K562 (cell line): ENCODE data around the gene S100A3. TPM values are rescaled to one million over a fixed set of nuclear protein-coding genes. Genes with fewer than 3 reads are reported as not detected.
A peak's percentile ranks its signal among the peaks of the same experiment; 100 is the strongest.

Source experiments
- ATF1 ChIP-seq, 2 experiments: fragments of 450-650 bp in 1 of 2; IDR thresholded peaks; 2 replicates each; pipeline ENCODE4 v1.6.1; 2016; ENCODE audit warnings: missing compliant biosample characterization in 1 of 2, missing genetic modification characterization in 1 of 2
- BRD4 ChIP-seq: fragments of 200-600 bp; sonication (generic); IDR thresholded peaks from 2 replicates; pipeline ENCODE4 v1.6.1; 2017; ENCODE audit warnings: inconsistent platforms
- CC2D1A ChIP-seq: fragments of 450-650 bp; IDR thresholded peaks from 2 replicates; pipeline ENCODE4 v1.6.1; 2017; ENCODE audit warnings: mild to moderate bottlenecking
- CREB5 ChIP-seq: fragments of 250-450 bp; sonication (Bioruptor Pico); IDR thresholded peaks from 2 replicates; pipeline ENCODE4 v1.5.0; 2020; ENCODE audit warnings: mild to moderate bottlenecking
- CREBBP ChIP-seq: IDR thresholded peaks from one replicate; pipeline ENCODE4 v1.6.1; 2012; ENCODE audit warnings: low read depth, mild to moderate bottlenecking, control low read depth, inconsistent platforms, low read length
- CUX1 ChIP-seq: fragments of 200-800 bp; sonication (Bioruptor generic); IDR thresholded peaks from 2 replicates; pipeline ENCODE4 v1.6.1; 2016; ENCODE audit warnings: missing genetic modification characterization, missing compliant biosample characterization
- FOXA1 ChIP-seq: fragments of 450-650 bp; IDR thresholded peaks from 2 replicates; pipeline ENCODE4 v1.6.1; 2016; ENCODE audit warnings: mild to moderate bottlenecking, borderline replicate concordance
- HDAC8 ChIP-seq: fragments of 450-650 bp; IDR thresholded peaks from 2 replicates; pipeline ENCODE4 v1.6.1; 2016; ENCODE audit warnings: mild to moderate bottlenecking, missing genetic modification characterization, moderate library complexity, missing compliant biosample characterization
- HOXB6 ChIP-seq: fragments of 250-450 bp; sonication (Bioruptor Pico); IDR thresholded peaks from 2 replicates; pipeline ENCODE4 v1.5.1; 2022; ENCODE audit warnings: mild to moderate bottlenecking, borderline replicate concordance
- MLX ChIP-seq, 2 experiments: fragments of 450-650 bp in 1 of 2; sonication (generic) in 1 of 2; formaldehyde crosslinking; conservative IDR thresholded peaks; 2 replicates each; pipeline versions ENCODE4 v1.4.0 to v1.8.1; 2020 to 2022; ENCODE audit warnings: mild to moderate bottlenecking in 1 of 2, missing genetic modification reagents in 1 of 2
- MXD1 ChIP-seq: fragments of 250-450 bp; sonication (Bioruptor Pico); IDR thresholded peaks from 2 replicates; pipeline ENCODE4 v1.8.0; 2021; ENCODE audit warnings: borderline replicate concordance, mild to moderate bottlenecking, moderate library complexity; ENCODE audit not compliant: poor library complexity, severe bottlenecking
- MYNN ChIP-seq, 2 experiments: sonication (generic); formaldehyde crosslinking in 1 of 2; IDR thresholded peaks; 2 replicates each; pipeline versions ENCODE4 v1.5.0 to v1.6.1; 2016 to 2020; ENCODE audit warnings: antibody characterized with exemption in 1 of 2, missing genetic modification reagents in 1 of 2
- PRPF4 ChIP-seq: fragments of 200-400 bp; formaldehyde crosslinking; IDR thresholded peaks from one replicate; pipeline ENCODE4 v1.6.1; 2017; ENCODE audit warnings: low read length, low read depth, mild to moderate bottlenecking; ENCODE audit not compliant: insufficient read depth, poor library complexity, severe bottlenecking
- RBM22 ChIP-seq: fragments of 200-400 bp; formaldehyde crosslinking; IDR thresholded peaks from 2 replicates; pipeline ENCODE4 v1.6.1; 2018; ENCODE audit warnings: low read length, low read depth; ENCODE audit not compliant: poor library complexity, severe bottlenecking
- SMAD3 ChIP-seq: fragments of 450-650 bp; formaldehyde crosslinking; conservative IDR thresholded peaks from 2 replicates; pipeline ENCODE4 v1.4.0; 2020; ENCODE audit warnings: mild to moderate bottlenecking
- TEAD4 ChIP-seq, 2 experiments: sonication (generic) in 1 of 2; formaldehyde crosslinking in 1 of 2; IDR thresholded peaks; 2 replicates each; pipeline versions ENCODE4 v1.6.1 to v1.8.0; 2012 to 2022; ENCODE audit warnings: borderline replicate concordance in 1 of 2, inconsistent platforms in 1 of 2, low read length in 1 of 2, mild to moderate bottlenecking in 1 of 2, missing genetic modification reagents in 1 of 2
- THRB ChIP-seq: fragments of 450-650 bp; formaldehyde crosslinking; conservative IDR thresholded peaks from 2 replicates; pipeline ENCODE4 v1.4.0; 2022; ENCODE audit warnings: mild to moderate bottlenecking, missing genetic modification characterization
- ZNF384 ChIP-seq: IDR thresholded peaks from 2 replicates; pipeline ENCODE4 v1.6.1; 2012; ENCODE audit warnings: low read depth, low read length, improper control_type of control experiment
- ZNF696 ChIP-seq: fragments of 250-450 bp; sonication (Bioruptor Pico); conservative IDR thresholded peaks from 2 replicates; pipeline ENCODE4 v1.4.0; 2020; ENCODE audit warnings: mild to moderate bottlenecking, moderate library complexity
- polyA plus RNA-seq, 8 experiments: library from polyadenylated mRNA; depleted of rRNA in 4 of 8; stranded (reverse) in 5 of 8; unstranded in 3 of 8; fragments of >200 nt; fragmentation: Nextera tagmentation in 2 of 8; fragmentation: Illumina TruSeq in 1 of 8; extraction: Ambion mirVana in 2 of 8; extraction: Trizol in 1 of 8; gene quantifications; 2 replicates each; pipeline versions ENCODE4 v1.2.1 to v1.2.3, GENCODE V29; 2011 to 2014; ENCODE audit warnings: inconsistent platforms in 1 of 8, missing spikeins in 1 of 8
- total RNA-seq, 7 experiments: library from RNA; depleted of rRNA in 6 of 7; stranded (reverse); fragments of >200 nt in 6 of 7; fragmentation: Illumina TruSeq in 2 of 7; extraction: Trizol in 2 of 7; gene quantifications; 2 replicates each; pipeline versions ENCODE4 v1.2.1 to v1.2.3, GENCODE V29; 2011 to 2021; ENCODE audit warnings: low replicate concordance in 1 of 7

The S100A3 gene
- total and polyA plus RNA-seq, 9 of the 15 experiments (the other 6 are each of a cell fraction or from before 2014, with no cell fraction given): 0.08 to 1.7 (median 0.18) TPM; not detected in 4

- no peak for TF ChIP-seq CUX1
- no peak for TF ChIP-seq CREBBP
- no peak for TF ChIP-seq HDAC8 (tag)
- TF ChIP-seq MYNN (IDR thresholded peaks at IDR 0.05): peak; percentile 77
- no peak for TF ChIP-seq MYNN (CRISPR knock-in tag; IDR thresholded peaks at IDR 0.05)
- TF ChIP-seq ZNF696 (CRISPR knock-in tag): no peak
- no peak for TF ChIP-seq SMAD3 (CRISPR knock-in tag)
- no peak for TF ChIP-seq MLX (CRISPR knock-in tag; conservative IDR thresholded peaks at IDR 0.05)
- no peak for TF ChIP-seq BRD4
- 0 out of 2 replicates have a peak, but pooled peaks have one; percentile 27 for TF ChIP-seq ZNF384
- TF ChIP-seq TEAD4 (IDR thresholded peaks at IDR 0.05; ENCODE audit: low read length): no peak
- TF ChIP-seq TEAD4 (CRISPR knock-in tag; IDR thresholded peaks at IDR 0.05; ENCODE audit: borderline replicate concordance): no peak
- no peak for TF ChIP-seq HOXB6 (CRISPR knock-in tag)
- TF ChIP-seq PRPF4: no peak
- TF ChIP-seq THRB (CRISPR knock-in tag): no peak
- TF ChIP-seq RBM22: no peak
- TF ChIP-seq CREB5 (CRISPR knock-in tag): no peak
- no peak for TF ChIP-seq FOXA1
- no peak for TF ChIP-seq MXD1 (CRISPR knock-in tag)
- no peak for TF ChIP-seq ATF1 (CRISPR knock-in tag; IDR thresholded peaks at IDR 0.05)
- TF ChIP-seq ATF1 (tag; IDR thresholded peaks at IDR 0.05): peak; percentile 61
- peak; percentile 88 for TF ChIP-seq CC2D1A
These were observed 38.1 kb downstream of the S100A3 start (continued) for GRCh38 chr1:153510984-153511410.
